ENCODE measurements around the gene LRCH3. TPM values are rescaled to one million over a fixed set of nuclear protein-coding genes. Genes with fewer than 3 reads are reported as not detected.

LRCH3 gene
- total RNA-seq, 1 donor from 2014 or later = 154 TPM

DNA sequence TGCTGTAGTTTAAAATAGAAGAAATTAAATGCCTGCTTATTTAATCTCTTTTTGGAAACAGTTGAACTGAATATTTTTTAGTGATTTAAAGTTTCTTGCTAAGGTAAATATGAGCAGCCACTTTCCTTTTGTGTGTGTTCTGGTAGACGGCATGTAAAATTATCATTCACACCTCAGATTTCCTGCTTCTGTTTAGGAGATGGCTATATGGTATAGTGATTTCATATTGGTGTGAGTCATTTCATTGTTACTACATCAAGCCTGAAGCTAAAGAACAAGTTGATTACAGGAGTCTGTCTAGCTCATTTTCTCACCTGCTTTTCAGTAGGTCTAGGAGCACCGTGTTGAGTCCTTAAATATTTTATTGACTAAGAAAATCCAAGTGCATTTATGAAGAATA lies 2.2 kb downstream of the LRCH3 start:
- DNase-seq = peak; percentile 86

DNA sequence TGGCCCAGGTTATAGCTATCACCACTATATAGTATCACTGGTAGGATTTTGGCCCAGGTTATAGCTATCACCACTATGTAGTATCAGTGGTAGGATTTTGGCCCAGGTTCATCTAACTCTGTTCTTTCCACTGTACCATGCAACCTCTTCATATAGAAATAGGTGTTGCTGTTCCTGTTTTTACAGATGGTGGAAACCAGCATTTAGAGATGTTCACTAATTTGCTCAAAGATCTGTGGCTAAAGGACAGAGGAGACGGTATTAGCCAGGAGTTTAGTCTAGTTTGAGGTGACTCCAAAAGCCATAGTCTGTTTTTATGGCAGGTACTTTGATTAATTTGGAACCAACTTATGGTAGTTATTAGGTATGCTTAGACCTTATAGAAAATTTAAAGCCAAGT lies 3.1 kb downstream of the LRCH3 start:
- no peak for DNase-seq

DNA sequence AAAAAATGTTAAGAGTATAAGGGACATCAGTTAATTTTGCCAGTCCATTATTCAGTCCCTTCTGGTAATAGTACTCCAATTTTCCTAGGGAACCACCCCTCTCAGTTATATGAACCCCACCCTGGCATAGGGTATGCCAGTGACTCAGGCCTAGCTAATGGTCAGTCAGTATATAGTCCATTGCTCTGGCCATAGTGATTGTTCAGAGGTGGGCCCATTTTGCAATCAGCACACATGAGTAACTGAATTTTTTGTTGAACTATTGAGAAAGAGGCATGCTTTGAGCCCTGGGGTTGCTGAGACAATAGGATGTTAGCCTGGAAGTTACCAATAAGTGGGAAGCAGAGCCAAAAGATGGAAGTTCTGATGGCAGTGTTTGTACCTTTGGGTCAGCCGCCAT lies 4.1 kb downstream of the LRCH3 start:
- no peak for DNase-seq

DNA sequence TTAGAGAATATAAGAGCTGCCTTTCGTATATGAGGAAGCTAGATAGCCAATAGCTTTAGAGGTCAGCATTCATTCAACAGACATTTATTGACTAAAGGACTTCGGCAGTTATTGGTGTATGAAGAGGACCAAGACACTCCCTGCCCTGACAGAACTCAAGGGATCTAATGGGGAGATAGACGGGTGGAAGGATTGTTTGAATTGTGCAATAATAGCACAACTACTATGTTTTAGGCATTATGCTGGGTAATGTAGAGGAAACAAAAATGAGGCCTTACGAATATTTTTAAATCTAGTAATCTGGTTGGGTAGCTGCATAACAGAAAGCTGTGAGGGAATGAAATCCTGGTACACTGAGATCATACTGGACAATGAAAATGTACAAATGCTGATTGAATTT lies 5.0 kb downstream of the LRCH3 start:
- DNase-seq = no peak

DNA sequence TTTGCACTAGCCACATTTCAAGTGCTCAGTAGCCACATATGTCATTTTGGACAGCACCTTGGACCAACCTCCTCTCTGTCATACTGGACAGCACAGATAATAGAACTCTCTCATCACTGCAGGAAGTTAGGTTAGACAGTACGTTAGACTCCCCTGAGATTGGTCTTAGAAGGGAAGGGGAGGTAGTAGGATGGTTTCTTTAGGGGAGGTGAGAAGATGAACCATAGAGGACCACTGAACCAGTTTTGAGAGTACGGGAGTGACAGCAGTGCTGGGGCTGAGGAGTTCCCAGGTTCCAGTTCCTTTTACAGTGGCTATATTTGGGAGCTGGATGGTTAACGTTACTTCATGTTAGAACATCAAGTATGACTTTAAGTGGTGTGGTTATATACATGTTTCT lies 7.8 kb downstream of the LRCH3 start:
- no peak for DNase-seq

DNA sequence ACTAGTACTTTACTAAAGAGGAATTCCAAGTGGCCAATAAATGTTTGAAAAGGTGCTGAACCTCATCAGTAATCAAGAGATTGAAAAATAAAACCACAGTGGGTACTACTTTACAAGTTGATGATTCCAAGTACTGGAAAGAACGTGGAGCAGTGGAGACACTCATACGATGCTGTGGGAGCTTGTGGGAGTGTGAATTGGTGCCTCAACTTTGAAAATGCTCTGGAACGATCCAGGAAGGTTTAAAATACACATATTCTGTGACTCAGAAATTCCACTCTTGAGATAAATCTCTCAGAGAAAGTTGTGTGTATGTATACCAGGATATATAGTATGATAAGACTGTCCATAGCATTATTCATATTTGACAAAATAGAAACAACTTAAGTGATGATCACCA lies 9.3 kb downstream of the LRCH3 start:
- no peak for DNase-seq

DNA sequence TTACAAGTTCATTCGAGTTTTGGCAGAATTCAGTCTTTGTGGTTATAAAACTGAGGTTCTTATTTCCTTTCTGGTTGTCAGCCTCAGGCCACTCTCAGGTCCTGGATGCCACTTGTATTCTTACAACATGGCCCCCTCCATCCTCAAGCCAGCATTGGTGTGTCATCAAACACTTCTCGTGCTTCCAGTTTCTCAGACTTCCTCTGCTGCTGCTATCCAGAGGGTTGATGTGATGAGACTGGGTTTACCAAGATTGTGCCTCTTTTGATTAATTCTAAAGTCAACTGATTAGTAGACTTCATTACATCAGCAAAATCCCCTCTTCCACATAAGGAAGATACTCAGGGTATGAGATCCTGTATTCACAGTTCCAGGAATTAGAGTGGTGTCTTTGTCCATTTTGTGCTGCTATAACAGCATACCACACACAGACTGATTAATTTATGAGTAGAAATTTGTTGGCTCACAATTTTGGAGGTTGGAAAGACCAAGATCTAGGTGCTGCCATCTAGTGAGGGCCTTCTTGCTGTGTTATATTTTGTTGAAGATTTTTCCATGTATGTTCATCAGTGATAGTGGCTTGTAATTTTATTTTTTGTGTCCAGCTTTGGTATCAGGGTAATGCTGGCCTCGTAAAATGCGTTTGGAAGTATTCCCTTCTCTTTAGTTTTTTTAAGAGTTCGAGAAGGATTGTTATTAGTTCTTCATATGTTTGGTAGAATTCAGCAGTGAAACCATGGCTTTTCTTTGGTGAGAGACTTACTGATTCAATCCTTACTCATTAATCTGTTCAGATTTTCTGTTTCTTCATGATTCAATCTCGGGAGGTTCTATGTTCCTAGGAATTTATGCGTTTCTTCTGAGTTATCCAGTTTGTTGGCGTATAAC lies 11.1 kb downstream of the LRCH3 start:
- DNase-seq = peak; percentile 55

DNA sequence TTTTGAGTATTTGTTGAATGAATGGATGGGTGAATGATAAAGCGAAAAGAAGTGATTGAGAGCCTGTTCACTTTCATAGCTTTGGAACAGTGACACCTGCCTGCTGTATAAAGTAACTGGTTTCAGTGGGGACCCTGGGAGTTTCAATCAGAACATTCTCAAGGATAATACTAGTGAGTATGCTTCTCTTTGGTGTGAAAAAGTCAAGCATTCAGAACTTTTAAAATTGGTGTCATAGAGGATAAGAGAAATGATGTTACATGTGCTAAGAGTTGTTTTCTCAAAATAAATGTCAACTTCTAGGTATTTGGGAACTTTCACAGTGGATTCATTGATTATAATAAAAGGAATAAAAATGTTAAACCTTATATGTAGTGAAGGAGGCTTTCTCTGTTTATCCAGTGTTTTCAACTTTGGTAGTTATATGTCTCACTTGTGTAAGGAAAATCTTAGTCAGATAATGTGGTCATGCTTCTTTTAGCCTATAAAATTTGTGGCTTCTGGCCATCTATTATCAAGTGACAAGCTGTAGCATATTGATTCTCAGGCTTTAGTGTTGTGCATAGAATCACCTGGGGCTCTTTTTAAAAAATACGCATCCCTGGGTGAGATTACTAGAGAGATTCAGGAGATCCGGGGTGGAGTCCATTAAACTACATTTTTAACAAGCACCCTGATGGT lies 11.9 kb downstream of the LRCH3 start:
- DNase-seq = peak; percentile 23

DNA sequence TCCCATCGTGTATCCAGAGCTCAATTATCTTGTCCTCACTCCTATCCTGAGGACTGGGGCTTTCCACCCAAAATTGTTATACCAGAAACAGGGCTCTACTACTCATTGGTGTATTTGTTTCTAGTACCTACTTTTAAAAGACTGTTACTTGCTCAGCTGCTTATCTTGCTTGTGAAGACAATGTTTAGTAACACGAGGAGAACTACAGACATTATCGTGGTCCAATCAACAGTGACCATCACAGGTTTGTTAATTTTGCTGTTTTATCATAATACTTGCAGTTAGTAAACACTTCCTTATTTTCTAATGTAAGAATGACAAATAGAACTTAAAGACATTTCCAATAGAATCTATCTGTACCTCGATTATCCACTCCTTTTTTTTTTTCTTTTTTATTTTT lies 13.5 kb downstream of the LRCH3 start:
- DNase-seq = no peak

DNA sequence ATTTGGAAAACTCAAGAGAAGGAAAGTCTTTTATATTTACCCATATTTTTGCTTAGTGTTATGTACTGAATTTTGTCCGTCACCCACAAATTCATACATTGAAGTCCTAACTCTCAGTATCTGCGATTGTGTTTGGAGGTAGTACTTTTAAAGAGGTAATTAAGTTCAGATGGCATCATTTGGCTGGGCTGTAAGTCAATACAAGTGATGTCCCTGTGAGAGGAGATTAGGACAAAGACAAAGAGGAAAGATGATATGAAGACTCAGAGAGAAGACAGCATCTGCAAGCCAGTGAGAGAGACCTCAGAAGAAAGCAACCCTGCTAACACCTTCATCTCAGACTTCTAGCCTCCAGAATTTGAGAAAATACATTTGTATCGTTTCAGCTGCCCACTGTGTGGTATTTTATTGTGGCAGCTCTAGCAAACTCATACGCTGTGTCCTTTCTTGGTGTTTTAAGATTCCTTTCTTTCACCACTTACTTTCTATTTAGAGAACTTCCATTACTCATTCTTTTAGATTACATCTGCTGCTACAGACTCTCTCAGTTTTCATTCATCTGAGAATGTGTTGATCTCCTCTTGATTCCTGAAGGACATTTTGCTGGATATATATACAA lies 17.0 kb downstream of the LRCH3 start:
- no peak for DNase-seq

DNA sequence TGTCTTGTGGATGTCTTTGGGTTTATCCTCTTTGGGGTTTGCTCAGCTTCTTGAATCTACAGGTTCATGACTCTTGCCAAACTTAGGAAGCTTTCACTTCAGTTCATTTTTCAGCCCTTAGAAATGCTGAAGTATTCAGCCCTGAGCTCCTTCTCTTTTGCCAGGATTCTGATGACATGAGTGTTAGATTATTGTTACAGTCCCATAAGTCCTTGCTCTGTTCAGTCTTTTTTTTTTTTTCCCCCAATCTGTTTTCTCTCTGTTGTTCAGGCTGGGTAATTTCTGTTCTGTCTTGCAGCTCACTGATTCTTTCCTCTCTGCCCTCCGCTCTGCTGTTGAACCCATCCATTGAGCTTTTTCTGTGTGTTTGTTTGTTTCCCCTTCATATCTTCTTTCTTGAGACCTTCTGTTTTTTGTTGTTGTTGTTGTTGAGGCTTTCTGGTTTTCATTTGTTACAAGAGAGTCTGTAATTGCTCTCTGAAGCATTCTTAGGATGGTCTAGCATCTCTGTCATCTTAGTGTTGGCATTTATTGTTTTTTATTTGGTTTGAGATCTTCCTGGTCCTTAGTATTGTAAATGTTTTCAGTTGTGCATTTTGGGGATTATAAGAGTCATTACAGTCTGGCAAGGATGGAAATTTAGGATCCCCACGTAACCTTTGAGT lies 18.4 kb downstream of the LRCH3 start:
- DNase-seq = no peak

DNA sequence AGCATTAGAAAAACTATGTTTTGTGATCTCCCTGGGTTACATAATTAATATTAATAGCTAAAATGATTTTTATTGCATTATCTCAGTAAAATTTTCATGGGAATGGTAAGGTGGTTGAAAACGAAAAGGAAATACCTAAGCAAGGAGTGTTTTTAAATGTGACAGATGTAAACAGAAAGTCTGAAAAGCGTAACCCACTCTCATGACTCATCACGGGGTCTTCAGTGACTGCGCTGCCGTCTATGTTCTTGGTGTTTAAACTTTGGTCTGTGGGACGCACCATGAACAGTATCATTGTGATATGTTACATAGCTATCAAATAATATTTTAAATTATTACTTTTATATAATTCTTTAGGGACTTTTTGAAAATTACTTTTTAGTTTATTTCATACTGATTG lies 19.8 kb downstream of the LRCH3 start:
- no peak for DNase-seq

DNA sequence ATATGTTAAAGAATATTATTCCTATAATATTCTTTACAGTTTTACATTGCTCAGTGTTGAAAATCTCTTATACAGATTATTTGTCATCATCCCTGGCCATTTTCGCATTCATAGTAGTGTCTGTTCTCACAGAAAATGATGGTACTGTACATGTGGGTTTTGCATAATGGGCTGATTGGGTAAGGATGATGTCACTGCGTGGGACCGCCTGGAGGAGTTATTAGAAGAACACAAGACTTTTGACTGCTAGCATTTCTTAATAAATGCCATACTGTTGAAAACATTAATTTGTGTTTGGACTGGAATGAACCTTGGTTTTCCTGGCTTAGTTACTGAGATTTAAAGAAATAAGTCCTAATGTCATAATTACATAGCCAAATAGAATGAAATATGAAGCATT lies 20.3 kb downstream of the LRCH3 start:
- no peak for DNase-seq

DNA sequence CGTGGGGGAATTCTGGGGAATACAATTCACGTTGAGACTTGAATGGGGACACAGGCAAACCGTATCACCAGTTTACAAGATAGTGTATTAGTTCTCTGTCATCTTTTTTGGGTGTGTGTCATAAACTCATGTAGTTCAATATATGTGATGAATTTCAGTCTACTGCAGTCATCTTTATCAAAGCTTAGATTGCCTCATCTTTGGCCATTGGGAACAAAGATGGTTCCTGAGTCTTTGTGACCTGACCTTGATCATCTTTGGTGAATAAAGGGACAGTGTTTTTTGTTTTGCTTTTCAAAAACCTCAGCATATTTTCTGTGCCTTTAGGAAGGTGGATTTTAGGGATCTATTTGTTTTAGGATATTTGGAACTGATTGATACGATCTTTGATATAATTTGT lies 23.3 kb downstream of the LRCH3 start:
- no peak for DNase-seq

DNA sequence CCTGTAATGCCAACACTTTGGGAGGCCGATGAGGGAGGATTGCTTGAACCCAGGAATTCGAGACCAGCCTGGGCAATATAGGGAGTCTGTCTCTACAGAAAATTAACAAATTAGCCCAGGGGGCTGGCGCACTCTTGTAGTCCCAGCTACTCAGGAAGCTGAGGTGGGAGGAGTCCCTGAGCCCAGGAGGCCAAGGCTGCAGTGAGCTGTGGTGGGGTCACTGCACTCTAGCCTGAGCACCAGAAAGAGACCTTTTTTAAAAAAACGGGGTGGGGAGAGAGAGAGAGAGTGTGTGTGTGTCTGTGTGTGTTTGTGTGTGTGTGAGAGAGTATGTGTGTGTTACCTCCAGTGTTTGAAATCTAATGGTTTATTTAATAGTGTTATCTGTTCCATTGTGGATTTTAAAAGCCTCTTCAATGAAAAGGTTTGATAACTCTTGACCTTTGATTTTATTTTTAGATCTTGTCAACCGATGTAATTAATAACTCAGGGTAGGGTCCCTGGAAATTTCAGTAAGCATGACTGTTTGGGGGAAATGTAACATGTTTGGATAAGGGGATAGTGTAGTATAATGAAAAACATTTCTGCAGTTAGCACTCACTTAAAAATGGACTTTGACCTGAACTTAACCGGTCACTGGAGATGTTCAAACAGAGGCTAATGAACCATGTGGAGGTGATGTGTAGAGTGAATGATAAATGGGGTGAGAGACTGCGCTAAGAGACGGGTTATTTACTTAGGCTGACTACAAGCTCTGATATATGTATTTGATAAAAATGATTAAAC lies 29.7 kb downstream of the LRCH3 start:
- DNase-seq = no peak

DNA sequence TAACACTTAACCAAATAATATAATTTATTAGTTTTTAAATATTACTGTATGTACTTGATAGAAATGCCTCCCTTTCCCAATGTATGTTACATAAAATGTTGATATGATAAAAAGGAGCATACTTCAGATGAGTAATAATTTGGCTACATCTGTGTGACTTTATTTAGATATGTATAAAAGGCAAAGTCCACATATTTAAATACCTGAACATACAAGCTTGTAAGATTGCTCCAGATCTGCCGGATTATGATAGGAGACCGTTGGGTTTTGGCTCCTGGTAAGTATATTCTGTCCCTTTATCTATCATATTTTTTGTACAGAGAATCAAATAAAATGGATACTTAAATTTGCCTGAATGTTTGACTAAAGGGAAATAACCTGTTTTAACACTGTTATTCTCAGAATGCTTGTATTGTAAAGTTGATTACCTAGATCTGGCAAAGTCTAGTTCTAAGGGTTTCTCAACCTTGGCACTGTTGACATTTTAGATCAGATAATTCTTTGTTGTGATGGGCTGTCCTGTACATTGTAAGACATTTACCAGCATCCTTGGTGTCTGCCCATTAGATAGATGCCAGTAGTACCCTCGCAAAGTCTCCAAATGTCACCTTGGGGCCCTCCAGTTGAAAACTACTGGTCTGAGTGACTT lies 38.5 kb downstream of the LRCH3 start:
- no peak for DNase-seq

DNA sequence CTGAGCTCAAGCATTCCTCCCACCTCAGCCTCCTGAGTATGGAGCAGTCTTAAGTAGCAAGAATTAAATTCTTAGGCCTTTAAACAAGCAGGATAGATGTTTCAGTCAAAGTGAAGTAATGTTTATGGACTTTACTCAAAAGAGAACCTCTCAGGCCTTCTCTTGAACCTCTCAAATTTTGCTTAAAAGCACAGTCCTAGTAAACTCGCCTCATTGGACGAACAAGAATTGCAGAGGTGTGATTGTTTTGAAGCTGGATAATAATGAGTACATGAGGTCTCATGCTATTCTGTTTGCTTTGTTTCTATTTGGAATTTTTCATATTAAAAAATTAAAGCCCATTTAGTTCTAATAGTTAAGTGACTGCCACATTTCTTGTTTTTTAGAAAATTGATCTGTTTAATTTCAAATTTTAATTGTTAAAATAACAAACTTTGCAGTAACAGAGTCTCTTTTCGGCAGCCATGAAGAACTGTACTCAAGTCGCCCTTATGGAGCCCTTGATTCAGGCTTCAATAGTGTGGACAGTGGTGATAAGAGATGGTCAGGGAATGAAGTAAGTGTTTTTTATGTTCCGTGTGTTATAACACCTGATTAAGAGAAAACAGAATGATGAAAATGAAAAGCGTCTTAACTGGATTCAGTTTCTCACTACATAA lies 39.4 kb downstream of the LRCH3 start:
- no peak for DNase-seq

DNA sequence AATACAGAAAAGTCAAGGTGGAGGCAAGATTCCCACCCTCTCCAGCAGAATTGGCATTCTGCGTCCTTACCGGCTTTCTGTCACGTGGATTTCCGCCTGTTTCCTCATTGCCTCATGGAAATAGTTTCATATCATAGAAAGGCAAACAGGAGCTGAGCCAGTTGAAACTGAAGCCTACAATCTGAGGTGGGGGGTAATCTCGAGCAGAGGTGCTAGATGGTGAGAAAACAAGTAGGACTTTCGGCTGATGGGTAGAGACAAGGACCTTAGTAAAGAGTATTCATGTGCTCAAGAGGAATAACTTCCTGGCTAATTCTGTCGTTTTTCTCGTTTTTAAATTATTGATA lies 39.9 kb downstream of the LRCH3 start:
- DNase-seq = no peak

DNA sequence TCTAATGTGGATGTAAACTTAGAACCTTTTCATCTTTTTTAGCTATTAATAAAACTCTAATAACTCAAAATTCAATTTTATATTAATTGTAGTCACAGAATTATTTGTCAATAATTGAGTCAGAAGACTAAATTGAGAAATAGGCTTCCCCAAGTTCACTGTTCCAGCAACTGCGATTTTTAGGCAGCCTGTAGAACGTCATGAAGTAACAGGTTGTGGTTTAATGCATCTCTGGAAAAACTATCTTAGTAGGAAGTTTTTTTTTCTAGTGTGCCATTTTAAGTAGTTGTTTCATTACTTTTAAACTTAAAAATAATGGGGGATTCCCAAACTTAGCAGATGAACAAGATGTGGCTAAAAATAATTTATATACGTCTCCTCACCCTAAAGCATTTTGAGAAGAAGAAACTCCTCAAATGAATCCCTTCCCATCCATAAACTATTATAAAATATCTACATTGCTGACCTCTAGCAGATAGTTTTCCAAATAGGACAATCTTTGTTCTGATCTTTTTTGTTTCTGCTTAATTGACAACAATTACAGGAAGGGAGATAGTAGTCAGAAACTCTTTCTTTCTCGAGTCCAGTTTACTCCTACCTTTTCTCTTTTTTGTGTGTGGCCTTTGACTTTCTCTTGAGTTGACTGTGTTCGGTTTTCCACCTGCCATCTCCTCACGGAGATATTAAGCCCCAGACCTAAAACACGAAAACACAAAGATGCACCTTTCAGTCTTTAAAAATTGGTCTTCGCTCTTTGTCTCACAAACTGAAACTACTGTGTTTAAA lies 43.1 kb downstream of the LRCH3 start:
- no peak for DNase-seq

DNA sequence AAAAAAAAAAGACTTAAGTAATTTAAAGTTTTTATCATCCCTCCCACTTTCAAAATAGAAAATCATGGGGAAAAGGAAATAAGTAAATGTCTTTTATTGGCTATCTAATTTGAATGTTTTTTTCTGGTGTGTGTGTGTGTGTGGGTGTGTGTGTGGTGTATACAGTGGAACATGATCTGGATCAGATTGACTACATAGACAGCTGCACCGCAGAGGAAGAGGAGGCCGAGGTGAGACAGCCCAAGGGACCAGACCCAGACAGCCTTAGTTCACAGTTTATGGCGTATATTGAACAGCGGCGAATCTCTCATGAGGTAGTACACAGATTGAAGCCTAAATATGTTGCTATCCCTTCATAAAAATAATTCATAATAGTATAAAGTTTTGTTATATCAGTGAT lies 44.5 kb downstream of the LRCH3 start:
- DNase-seq = no peak

DNA sequence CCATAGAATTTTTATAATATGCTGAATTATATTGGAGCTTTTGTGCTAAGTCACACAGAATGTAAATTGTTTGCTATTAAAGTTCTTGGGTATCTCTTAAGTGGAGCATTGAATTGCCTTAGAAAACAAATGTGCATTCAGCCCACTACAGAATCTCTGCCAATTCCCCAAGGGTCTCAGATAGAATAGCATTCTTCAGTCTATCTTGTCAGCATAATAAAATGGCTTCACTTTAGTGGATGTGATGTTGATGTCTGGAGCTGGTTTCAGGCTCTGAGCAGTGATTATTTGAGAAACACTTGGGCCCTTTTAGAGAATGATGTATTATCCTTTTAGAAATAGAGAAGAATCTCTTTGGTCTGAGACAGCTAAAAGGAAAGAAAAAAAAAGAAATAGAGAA lies 45.2 kb downstream of the LRCH3 start:
- DNase-seq = no peak

Data from dermis blood vessel endothelial cell (primary cell).